Mucosa of stomach (tissue), 1 donor: ENCODE results near the gene PDE4B.

Experiments
- H3K27me3 ChIP-seq: one replicate; pipeline ENCODE4 v1.7.0; 2013; ENCODE audit warnings: mild to moderate bottlenecking, low read length; ENCODE audit not compliant: control insufficient read depth, insufficient read depth
- H3K36me3 ChIP-seq: one replicate; pipeline ENCODE4 v1.7.0; 2013; ENCODE audit warnings: low read length; ENCODE audit not compliant: control insufficient read depth, insufficient read depth
- H3K4me1 ChIP-seq: one replicate; pipeline ENCODE4 v1.7.0; 2013; ENCODE audit warnings: mild to moderate bottlenecking, low read length; ENCODE audit not compliant: control insufficient read depth, insufficient read depth
- H3K4me3 ChIP-seq: one replicate; pipeline ENCODE4 v1.7.0; 2013; ENCODE audit warnings: low read length
- H3K9ac ChIP-seq: one replicate; pipeline ENCODE4 v1.7.0; 2013; ENCODE audit warnings: mild to moderate bottlenecking, low read length, moderate library complexity
- H3K9me3 ChIP-seq: one replicate; pipeline ENCODE4 v1.7.0; 2013; ENCODE audit warnings: mild to moderate bottlenecking, low read length, moderate library complexity; ENCODE audit not compliant: control insufficient read depth
- donor health status: Pancreatic carcinoma.

The PDE4B gene

GRCh38 chr1:66168467-66168887 is 375.8 kb downstream of the PDE4B start:
- H3K27me3 ChIP-seq = no peaks in the 10 kb centered on the region
- H3K9ac ChIP-seq = no peak overlapping the region
- H3K4me3 ChIP-seq = no peak overlapping the region
- H3K4me1 ChIP-seq = no peaks in the 10 kb centered on the region
- no peaks in the 10 kb centered on the region for H3K36me3 ChIP-seq
- no peaks in the 10 kb centered on the region for H3K9me3 ChIP-seq

- H3K36me3 ChIP-seq = no peaks in the 10 kb centered on the region
- H3K9ac ChIP-seq = no peak overlapping the region
- H3K4me3 ChIP-seq = no peak overlapping the region
These were observed 376.4 kb downstream of the PDE4B start for GRCh38 chr1:66168948-66169671.

DNA sequence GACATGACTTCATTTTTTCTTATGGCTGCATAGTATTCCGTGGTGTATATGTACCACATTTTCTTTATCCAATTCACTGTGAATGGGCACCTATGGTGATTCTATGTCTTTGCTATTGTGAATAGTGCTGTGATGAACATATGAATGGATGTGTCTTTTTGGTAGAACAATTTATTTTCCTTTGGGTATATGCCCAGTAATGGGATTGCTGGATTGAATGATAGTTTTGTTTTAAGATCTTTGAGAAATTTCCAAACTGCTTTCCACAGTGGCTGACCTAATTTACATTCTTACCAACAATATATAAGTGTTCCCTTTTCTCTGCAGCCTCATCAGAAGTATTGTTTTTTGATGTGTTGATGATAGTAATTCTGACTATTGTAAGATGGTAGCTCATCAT is 379.6 kb downstream of the PDE4B start:
- no peak overlapping the region for H3K9ac ChIP-seq
- no peaks in the 10 kb centered on the region for H3K9me3 ChIP-seq
- H3K4me3 ChIP-seq = no peak overlapping the region
- no peaks in the 10 kb centered on the region for H3K27me3 ChIP-seq
- no peaks in the 10 kb centered on the region for H3K36me3 ChIP-seq
- no peaks in the 10 kb centered on the region for H3K4me1 ChIP-seq

More at GRCh38 chr1:66168948-66169671, 376.4 kb downstream of the PDE4B start:
- Histone ChIP-seq H3K4me1 (no peaks in the 10 kb centered on the region), H3K27me3 (no peaks in the 10 kb centered on the region), H3K9me3 (no peaks in the 10 kb centered on the region)

DNA sequence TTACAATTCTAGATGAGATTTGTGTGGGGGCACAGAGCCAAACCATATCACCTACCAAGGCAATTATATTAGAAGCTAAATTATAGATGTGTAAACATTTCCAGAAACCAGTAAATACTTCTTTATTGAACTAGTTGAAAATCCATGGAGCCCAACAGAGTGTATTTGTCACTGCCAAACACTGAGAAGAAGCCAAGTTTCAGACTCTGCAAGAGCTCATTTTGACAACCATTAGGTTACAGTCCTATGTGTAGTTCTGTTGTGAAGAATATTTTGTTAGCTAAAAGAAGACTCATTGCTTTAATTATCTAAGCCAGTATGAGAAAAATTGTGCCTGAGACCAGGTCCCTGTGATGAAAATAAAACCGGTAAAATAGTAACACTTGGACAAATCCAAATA is 382.4 kb downstream of the PDE4B start:
- no peaks in the 10 kb centered on the region for H3K27me3 ChIP-seq
- H3K9me3 ChIP-seq = no peaks in the 10 kb centered on the region
- H3K4me3 ChIP-seq = no peak overlapping the region
- H3K36me3 ChIP-seq = no peaks in the 10 kb centered on the region
- H3K4me1 ChIP-seq = no peaks in the 10 kb centered on the region
- no peak overlapping the region for H3K9ac ChIP-seq

DNA sequence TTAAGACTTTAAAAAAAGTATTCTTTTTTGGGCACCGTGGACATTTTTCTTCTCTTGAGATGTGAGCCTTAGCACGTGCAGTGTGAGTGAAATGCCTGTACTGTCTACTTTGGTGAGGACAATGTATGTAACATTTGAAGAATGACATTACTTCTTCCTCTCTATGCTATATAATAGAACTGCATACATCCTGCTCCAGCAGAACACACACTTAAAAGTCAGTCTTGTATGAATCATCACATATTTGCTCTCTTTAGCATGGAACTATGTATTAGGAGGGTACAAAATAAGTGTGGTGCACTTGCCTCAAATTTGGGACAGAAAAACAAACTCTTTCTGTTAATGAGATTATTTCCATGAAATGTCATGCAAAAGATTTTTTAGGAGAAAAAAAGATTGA is 382.9 kb downstream of the PDE4B start:
- H3K9me3 ChIP-seq = no peaks in the 10 kb centered on the region
- H3K9ac ChIP-seq = no peak overlapping the region
- no peaks in the 10 kb centered on the region for H3K4me1 ChIP-seq
- no peaks in the 10 kb centered on the region for H3K27me3 ChIP-seq
- no peak overlapping the region for H3K4me3 ChIP-seq
- H3K36me3 ChIP-seq = no peaks in the 10 kb centered on the region

- Histone ChIP-seq H3K9ac (no peak overlapping the region), H3K9me3 (no peaks in the 10 kb centered on the region), H3K4me1 (no peaks in the 10 kb centered on the region), H3K36me3 (no peaks in the 10 kb centered on the region), H3K4me3 (no peak overlapping the region), H3K27me3 (no peaks in the 10 kb centered on the region)
These were observed 383.5 kb downstream of the PDE4B start for GRCh38 chr1:66176012-66176715.

DNA sequence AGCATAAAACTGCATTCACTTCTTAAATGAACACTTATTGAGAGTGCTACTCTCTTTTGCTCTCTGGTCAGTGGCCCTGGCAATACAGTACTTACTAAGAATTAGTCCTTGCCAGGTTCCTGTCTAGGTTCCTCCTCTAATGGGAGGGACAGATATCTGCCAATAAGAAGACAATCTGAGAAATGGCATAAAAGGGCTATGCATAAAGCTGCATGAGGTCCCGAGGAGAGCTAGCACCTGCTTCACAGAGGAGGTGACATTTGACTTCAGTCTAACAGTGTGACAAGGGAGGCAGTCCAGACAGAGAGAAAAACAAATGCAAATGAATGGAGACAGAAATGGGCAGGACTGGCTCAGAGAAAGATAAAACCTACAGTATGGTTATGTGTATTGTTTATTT is 384.1 kb downstream of the PDE4B start:
- Histone ChIP-seq H3K9me3 (no peaks in the 10 kb centered on the region), H3K36me3 (no peaks in the 10 kb centered on the region), H3K4me3 (no peak overlapping the region), H3K4me1 (no peaks in the 10 kb centered on the region), H3K27me3 (no peaks in the 10 kb centered on the region), H3K9ac (no peak overlapping the region)

DNA sequence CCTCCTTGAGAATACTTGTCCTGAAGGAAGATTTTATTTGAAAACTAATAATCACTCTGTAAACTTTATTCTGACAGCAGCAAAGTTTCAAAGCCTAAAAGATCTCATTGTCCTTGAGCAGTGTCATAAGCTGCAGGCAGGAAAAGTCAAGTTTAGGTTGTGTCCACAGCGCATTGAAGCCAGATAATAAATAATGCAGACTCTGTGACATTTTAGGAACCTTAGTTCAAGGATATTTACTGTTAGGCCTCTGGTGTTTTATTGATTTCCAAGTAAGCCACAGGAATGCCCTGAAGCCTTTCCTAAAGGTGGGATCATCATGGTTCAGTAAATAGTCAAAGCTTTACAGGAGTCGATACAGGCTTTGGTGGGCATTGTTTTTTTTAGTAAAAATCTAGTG is 384.8 kb downstream of the PDE4B start:
- Histone ChIP-seq H3K4me3 (no peak overlapping the region), H3K9ac (no peak overlapping the region)

DNA sequence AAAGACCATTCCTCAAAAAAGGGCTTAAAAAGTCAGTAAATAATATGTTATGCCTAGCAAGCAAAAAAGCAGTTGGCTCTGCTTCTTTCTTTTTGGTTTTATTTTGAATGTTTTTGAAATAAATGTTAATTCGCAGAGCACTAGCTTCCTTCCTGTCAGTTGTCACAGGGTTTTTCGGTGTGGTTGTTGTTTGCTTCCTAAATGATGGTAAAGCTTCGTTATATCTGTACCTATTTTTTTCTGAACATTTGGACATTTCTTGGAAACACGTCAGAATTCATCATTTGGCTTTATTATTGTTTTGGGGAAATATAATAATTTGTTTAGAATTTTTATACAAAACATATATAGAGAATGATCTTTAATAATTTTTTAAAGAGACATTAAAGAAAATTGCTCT is 389.3 kb downstream of the PDE4B start:
- H3K27me3 ChIP-seq = no peaks in the 10 kb centered on the region
- H3K36me3 ChIP-seq = no peaks in the 10 kb centered on the region
- no peak overlapping the region for H3K4me3 ChIP-seq
- no peaks in the 10 kb centered on the region for H3K9me3 ChIP-seq
- H3K9ac ChIP-seq = no peak overlapping the region
- H3K4me1 ChIP-seq = no peaks in the 10 kb centered on the region

More for the DNA sequence above, 384.8 kb downstream of the PDE4B start:
- no peaks in the 10 kb centered on the region for H3K4me1 ChIP-seq
- no peaks in the 10 kb centered on the region for H3K9me3 ChIP-seq
- H3K36me3 ChIP-seq = no peaks in the 10 kb centered on the region
- no peaks in the 10 kb centered on the region for H3K27me3 ChIP-seq

DNA sequence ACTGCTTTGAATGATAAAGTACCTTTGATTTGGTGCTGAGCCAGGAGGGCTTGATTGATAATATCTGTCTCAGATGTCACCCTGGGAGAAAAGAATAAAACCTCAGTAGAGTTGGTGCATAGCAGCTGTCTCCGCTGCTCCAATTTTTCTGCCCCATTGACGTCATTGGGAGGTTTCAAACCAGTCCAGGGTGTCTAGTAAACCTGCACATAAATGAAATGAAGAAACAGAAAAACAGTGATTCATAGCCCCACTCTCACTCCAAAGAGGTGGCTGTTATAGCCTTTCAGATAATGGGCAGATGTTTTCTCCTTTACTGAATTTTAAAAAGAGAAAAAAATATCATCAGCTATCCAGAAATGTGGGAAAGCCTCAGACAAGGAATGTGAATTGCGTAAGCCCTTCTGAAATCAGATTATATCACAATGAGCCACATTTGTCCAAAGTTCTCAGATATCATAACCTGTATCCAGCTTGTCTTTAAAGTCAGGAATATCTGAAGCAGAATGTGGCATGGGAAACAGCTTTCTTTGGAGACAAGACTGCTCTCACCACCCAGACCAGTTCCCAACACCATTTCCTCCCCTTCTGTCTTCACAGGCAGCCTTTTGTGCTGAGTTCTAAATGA is 390.0 kb downstream of the PDE4B start:
- no peak overlapping the region for H3K9ac ChIP-seq
- H3K9me3 ChIP-seq = no peaks in the 10 kb centered on the region
- no peaks in the 10 kb centered on the region for H3K4me1 ChIP-seq
- H3K36me3 ChIP-seq = no peaks in the 10 kb centered on the region
- H3K4me3 ChIP-seq = no peak overlapping the region
- H3K27me3 ChIP-seq = no peaks in the 10 kb centered on the region

DNA sequence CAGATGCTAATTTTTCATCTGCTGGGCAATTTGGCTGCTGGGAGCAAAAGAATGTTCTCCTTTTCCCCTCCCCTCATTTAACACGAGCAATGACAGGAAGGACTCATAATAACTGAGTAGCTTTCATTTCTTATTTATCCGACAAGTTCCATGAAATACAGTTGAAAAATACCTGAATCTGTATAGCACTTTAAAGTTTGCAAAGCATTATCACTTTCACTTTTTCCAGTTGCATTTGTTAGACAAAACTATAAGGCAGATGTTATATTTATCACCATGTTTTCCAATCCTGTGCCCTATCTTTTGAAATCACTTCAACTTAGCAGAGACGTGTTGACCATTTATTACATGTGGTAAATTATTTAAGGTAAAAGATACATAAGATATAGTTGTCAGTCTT is 390.7 kb downstream of the PDE4B start:
- Histone ChIP-seq H3K4me3 (no peak overlapping the region), H3K27me3 (no peaks in the 10 kb centered on the region), H3K4me1 (no peaks in the 10 kb centered on the region), H3K9ac (no peak overlapping the region), H3K9me3 (no peaks in the 10 kb centered on the region), H3K36me3 (no peaks in the 10 kb centered on the region)

- no peak overlapping the region for H3K4me3 ChIP-seq
These were observed 404.4 kb downstream of the PDE4B start for GRCh38 chr1:66197120-66197519.

More at GRCh38 chr1:66197120-66197519, 404.4 kb downstream of the PDE4B start:
- Histone ChIP-seq H3K36me3 (no peaks in the 10 kb centered on the region), H3K27me3 (no peaks in the 10 kb centered on the region), H3K9me3 (no peaks in the 10 kb centered on the region), H3K4me1 (no peaks in the 10 kb centered on the region), H3K9ac (no peak overlapping the region)
